Measurements from ENCODE around the gene STAT5A. TPM values are rescaled to one million over a fixed set of nuclear protein-coding genes. Genes with fewer than 3 reads are reported as not detected.

Gene STAT5A
- total RNA-seq, 1 donor from 2014 or later = 0.77 TPM

- H3K36me3 Mint-ChIP-seq (ENCODE audit: low read depth, unreplicated experiment) = peaks cover 18% of the 10 kb centered on the region
Observed at GRCh38 chr17:42321555-42321954, 33.3 kb downstream of the STAT5A start.

GRCh38 chr17:42322382-42323267 lies 34.3 kb downstream of the STAT5A start:
- peaks cover 23% of the 10 kb centered on the region for H3K4me1 ChIP-seq (ENCODE audit: insufficient read depth, low read length)
- Mint-ChIP-seq H3K4me1 (ENCODE audit: low read depth, unreplicated experiment) (peaks cover 16% of the 10 kb centered on the region), H3K4me3 (ENCODE audit: unreplicated experiment) (no peak overlapping the region), H3K27me3 (ENCODE audit: low read depth, unreplicated experiment) (no peaks in the 10 kb centered on the region), H3K9me3 (ENCODE audit: unreplicated experiment) (no peaks in the 10 kb centered on the region), H3K27ac (ENCODE audit: unreplicated experiment) (peak overlapping the region; percentile 51), H3K36me3 (ENCODE audit: low read depth, unreplicated experiment) (peaks cover 21% of the 10 kb centered on the region)
- FAIRE-seq (no peak), DNase-seq (ENCODE audit: low read depth) (peak; percentile 79)
- peaks cover 16% of the 10 kb centered on the region for H3K36me3 ChIP-seq (ENCODE audit: insufficient read depth, low read length)
- no peak overlapping the region for H3K4me2 ChIP-seq (ENCODE audit: low read length)
- H3K79me2 ChIP-seq (ENCODE audit: insufficient read depth, low read length) = no peaks in the 10 kb centered on the region
- peaks cover 10% of the 10 kb centered on the region for H4K20me1 ChIP-seq (ENCODE audit: insufficient read depth, low read length)
- H3K27me3 ChIP-seq (ENCODE audit: insufficient read depth, low read length) = no peaks in the 10 kb centered on the region
- H2AFZ ChIP-seq (ENCODE audit: low read depth, low read length) = no peak overlapping the region
- peak overlapping the region; percentile 18 for H3K9ac ChIP-seq (ENCODE audit: low read length)
- H3K9me3 ChIP-seq (ENCODE audit: insufficient read depth, low read depth, low read length) = no peaks in the 10 kb centered on the region
- TF ChIP-seq CTCF (IDR thresholded peaks at IDR 0.05; ENCODE audit: insufficient read depth, low read depth, low read length) (peak; percentile 99), EZH2 (IDR thresholded peaks at IDR 0.05; ENCODE audit: insufficient read depth, low read length) (no peak)
- no peak overlapping the region for H3K4me3 ChIP-seq (ENCODE audit: insufficient read depth, low read depth, low read length)
- no peak overlapping the region for H3K27ac ChIP-seq (ENCODE audit: low read depth, low read length)

More at GRCh38 chr17:42321555-42321954, 33.3 kb downstream of the STAT5A start:
- peaks cover 19% of the 10 kb centered on the region for H4K20me1 ChIP-seq (ENCODE audit: insufficient read depth, low read length)
- H3K36me3 ChIP-seq (ENCODE audit: insufficient read depth, low read length) = peaks cover 25% of the 10 kb centered on the region
- TF ChIP-seq CTCF (IDR thresholded peaks at IDR 0.05; ENCODE audit: insufficient read depth, low read depth, low read length) (no peak), EZH2 (IDR thresholded peaks at IDR 0.05; ENCODE audit: insufficient read depth, low read length) (no peak)
- H3K27me3 ChIP-seq (ENCODE audit: insufficient read depth, low read length) = no peaks in the 10 kb centered on the region
- no peak overlapping the region for H3K27ac ChIP-seq (ENCODE audit: low read depth, low read length)
- DNase-seq (ENCODE audit: low read depth) (no peak), FAIRE-seq (no peak)
- no peak overlapping the region for H3K9ac ChIP-seq (ENCODE audit: low read length)
- no peaks in the 10 kb centered on the region for H3K9me3 ChIP-seq (ENCODE audit: insufficient read depth, low read depth, low read length)
- H2AFZ ChIP-seq (ENCODE audit: low read depth, low read length) = no peak overlapping the region
- no peak overlapping the region for H3K4me3 ChIP-seq (ENCODE audit: insufficient read depth, low read depth, low read length)
- Mint-ChIP-seq H3K4me3 (ENCODE audit: unreplicated experiment) (no peak overlapping the region), H3K27ac (ENCODE audit: unreplicated experiment) (no peak overlapping the region), H3K9me3 (ENCODE audit: unreplicated experiment) (no peaks in the 10 kb centered on the region), H3K27me3 (ENCODE audit: low read depth, unreplicated experiment) (no peaks in the 10 kb centered on the region), H3K4me1 (ENCODE audit: low read depth, unreplicated experiment) (peaks cover 16% of the 10 kb centered on the region)
- H3K79me2 ChIP-seq (ENCODE audit: insufficient read depth, low read length) = no peaks in the 10 kb centered on the region
- H3K4me2 ChIP-seq (ENCODE audit: low read length) = no peak overlapping the region
- H3K4me1 ChIP-seq (ENCODE audit: insufficient read depth, low read length) = peaks cover 23% of the 10 kb centered on the region

Data from astrocyte (in vitro differentiated cells and primary cell).